Left forelimb (tissue), 1 donor: ENCODE measurements around the gene GLO1.

ENCODE experiments used
- DNase-seq: peaks from one replicate; pipeline ENCODE4 v3.0.0-alpha.2; 2018; ENCODE audit warnings: low spot score

GLO1 gene

GRCh38 chr6:38658418-38659167, 44.4 kb downstream of the GLO1 start:
- no peak for DNase-seq

- DNase-seq: no peak
Observed at GRCh38 chr6:38656896-38657295, 46.0 kb downstream of the GLO1 start.

- no peak for DNase-seq
Observed at GRCh38 chr6:38654263-38654662, 48.7 kb downstream of the GLO1 start.

DNA sequence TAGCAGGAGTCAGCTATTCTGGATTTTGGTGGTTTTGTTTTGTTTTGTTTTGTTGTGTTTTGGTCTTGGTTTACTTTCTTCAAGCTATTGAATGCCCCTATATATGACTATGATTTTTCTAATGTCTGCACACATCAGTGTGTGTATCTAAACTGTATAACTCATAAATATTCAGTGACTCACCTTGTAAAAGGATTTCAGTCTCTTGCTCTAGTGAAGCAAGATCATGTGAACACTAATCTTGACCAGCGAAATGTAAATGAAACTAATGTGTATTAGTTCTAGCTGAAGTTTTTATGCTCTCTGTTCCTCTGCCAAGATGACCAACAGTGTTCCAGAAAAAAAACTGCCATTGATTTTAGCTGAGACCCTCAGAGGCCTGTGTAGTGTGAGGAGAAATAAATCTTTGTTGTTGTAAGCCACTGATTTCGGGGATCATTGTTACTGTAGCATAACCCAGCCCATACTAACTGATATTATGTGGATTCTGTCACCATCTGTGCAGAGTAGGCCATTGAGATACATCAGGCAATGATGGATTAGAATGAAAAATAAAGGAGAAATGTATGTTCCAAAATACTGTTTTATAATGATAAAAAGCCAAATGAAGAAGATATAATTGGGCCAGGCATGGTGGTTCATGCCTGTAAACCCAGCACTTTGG, 51.7 kb downstream of the GLO1 start:
- no peak for DNase-seq

GRCh38 chr6:38650207-38650752, 52.7 kb downstream of the GLO1 start:
- no peak for DNase-seq

- DNase-seq: no peak
Observed at GRCh38 chr6:38649744-38650143, 53.2 kb downstream of the GLO1 start.

GRCh38 chr6:38648629-38649028, 54.3 kb downstream of the GLO1 start:
- DNase-seq: no peak

- DNase-seq: no peak
Observed at GRCh38 chr6:38646166-38646878, 56.6 kb downstream of the GLO1 start.

- DNase-seq: no peak
Observed at GRCh38 chr6:38644951-38645350, 58.0 kb downstream of the GLO1 start.

DNA sequence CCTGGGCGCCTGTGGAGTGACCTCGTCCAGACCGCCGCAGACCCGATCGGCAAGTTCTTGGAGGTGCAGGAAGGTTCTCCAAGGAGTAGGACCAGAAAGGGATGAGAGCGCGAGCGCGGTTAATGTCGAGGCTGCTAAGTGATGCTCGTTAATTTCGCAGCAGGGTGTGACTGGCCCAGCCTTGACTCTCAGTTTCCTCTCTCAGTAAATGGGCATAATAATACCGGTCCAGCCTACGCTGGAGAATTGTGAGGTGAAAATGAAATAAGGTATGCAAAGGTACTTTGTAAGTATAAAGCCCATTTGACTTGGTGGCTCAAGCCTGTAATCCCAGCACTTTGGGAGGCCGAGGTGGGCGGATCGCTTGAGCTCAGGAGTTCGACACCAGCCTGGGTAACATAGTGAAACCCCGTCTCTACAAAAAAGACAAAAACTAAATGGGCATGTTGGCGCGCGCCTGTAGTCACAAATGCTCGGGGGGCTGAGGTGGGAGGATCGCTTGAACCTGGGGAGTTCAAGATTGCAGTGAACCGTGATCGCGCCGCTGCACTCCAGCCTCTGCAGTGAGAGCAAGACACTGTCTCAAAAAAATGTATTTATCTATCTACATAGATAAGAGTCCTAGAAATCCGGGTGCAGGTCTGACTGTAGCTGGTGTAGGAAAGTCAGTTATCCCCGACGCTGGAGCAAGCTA, 62.6 kb downstream of the GLO1 start:
- no peak for DNase-seq

- peak; percentile 92 for DNase-seq
Observed at GRCh38 chr6:38639498-38640215, 63.3 kb downstream of the GLO1 start, which contains the start of gene BTBD9. BTBD9 (minus strand) TSS chr6:38639929.

- no peak for DNase-seq
Observed at GRCh38 chr6:38638941-38639497, 63.9 kb downstream of the GLO1 start.

GRCh38 chr6:38637756-38638155, 65.2 kb downstream of the GLO1 start:
- no peak for DNase-seq

DNA sequence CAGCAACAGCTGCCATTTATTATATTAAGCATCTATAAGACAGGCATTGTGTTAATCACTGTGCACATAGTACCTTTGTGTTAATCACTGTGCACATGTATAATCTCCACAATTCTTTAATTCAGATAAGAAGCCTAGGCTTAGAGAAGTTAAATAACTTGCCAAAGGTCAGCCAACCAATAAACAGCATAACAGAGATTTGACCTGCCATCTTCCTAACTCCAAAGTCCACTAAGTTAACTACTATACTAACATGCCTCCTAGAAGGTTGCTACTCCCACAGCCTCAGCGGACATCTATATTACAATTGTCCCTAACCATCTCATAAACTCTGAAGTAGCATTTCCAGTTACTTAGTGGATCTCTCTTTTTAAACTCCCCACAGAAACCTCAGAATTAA, 66.9 kb downstream of the GLO1 start:
- no peak for DNase-seq

GRCh38 chr6:38634518-38634917, 68.4 kb downstream of the GLO1 start:
- DNase-seq: no peak

GRCh38 chr6:38632490-38632889, 70.5 kb downstream of the GLO1 start:
- no peak for DNase-seq

DNA sequence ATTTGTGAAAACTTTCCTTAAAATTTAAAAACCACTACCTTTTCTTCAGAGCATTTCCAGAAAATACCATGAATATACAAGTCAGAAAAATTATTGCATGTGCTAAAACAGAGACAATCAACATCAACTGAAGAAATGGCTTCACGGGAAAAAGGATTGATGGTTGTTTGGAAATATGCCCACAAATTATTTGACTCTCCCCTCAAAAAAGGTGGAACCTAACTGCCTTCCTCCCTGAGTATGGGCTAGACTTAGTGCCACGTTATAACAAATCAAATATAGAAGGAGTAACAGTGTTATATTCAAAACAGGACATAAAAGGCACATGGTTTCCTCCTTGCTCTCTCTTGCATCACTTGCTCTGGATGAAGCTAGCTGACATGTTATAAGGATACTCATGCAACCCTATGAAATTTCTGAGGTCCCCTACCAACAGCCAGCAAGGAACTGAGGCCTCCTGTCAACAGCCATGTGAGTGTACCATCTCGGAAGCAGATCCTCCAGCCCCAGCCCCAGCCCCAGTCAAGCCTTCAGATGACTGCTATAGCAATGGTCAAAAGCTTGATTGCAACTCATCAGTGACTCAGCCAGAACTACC, 71.7 kb downstream of the GLO1 start:
- no peak for DNase-seq
